GOT3 (cell line): ENCODE results near the gene ABI1.

Source experiments
- DNase-seq: peaks from one replicate; lab custom pipeline; 2025; ENCODE audit warnings: mixed read lengths; lab: John Stamatoyannopoulos, UW

Gene ABI1

DNA sequence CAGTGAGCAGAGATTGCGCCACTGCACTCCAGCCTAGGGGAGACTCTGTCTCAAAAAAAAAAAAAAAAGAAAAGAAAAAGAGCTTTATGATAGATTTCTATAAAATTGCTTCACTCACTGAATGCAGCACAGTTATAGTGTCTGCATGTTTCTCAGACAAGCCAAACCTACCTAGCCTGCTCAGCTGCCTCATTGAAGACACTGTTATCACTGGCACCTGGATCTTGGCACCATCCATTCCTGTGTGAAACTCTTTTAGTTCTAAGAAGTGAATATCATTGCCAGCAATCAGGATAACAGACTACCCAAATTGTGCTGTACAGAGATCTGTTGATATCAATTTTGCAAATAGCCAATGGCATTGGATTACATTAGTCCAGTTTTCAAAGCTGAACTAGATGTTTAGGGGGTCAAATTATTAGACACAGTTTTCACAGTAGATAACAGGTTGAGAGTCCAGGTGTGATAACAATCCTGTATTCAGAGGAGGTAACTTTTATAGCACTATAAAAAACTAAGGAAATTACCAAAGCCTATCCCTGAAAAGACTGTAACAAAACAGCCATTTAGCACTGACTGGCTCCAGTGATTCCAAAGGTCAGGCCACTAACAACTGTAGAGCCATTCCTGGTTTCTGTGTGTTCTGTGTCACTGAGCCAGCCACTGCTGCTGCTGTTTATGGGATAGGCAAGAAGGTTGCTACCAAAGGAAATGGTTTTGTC lies 146.2 kb downstream of the ABI1 start:
- DNase-seq, result no peak

DNA sequence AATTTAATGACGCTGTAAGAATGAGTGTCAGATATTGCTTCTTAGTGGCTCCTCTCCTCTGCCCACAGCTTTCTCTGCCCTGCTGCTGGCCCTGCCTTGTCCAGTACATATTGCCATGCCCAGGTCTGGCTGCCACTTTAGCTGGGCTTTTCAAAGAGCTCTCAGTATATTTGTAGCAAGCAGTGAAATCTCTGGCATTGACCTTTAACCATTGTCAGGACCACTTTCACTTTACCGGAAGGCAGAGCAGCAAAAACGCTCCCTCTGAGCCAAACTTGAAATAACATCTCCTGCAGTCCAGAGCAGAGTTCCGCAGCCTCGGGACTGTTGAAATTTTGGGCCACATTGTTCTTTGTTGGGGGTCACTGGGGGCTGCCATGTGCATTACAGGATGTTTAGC lies 149.4 kb downstream of the ABI1 start:
- DNase-seq, result no peak

- DNase-seq, result no peak
Measured at GRCh38 chr10:26706936-26707335, 153.8 kb downstream of the ABI1 start.

DNA sequence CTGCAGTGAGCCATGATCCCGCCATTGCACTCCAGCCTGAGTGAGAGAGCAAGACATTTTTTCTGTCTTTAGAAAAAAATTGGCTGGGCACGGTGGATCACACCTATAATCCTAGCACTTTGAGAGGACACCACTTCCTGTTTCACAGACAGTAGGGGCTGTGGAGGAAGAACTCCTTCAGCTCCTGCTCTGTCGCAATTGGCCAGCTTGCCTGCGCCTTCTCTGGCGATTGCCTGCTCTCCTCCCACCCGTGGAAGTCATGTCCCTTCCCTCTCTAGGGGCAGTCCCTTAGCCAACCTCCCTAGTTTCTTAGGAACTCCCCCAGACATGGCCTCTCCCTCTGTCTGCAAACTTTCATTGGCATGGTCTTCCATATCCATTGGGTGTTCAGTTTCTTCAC lies 154.6 kb downstream of the ABI1 start:
- DNase-seq, result no peak

GRCh38 chr10:26703974-26704373 lies 156.8 kb downstream of the ABI1 start:
- DNase-seq, result no peak

GRCh38 chr10:26703096-26703495 lies 157.7 kb downstream of the ABI1 start:
- DNase-seq, result no peak

GRCh38 chr10:26700884-26701630 lies 159.7 kb downstream of the ABI1 start:
- DNase-seq, result no peak

DNA sequence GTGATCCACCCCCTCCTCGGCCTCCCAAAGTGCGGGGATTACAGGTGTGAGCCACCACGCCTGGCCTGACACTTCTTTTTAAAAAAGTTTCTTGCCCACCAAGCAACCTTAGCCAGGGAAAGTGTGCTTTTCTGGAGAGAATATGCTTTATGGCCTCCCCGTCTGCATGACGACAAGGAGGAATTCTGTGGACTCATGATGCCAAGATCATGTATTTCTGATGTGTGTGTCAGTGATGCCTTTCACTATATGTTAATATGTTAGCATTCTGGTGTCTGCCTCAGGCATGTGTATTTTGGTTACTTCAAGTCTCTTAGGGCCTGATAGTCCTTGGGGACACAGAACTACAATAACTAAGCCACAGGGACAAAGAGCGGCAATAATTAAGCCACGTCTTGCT lies 161.1 kb downstream of the ABI1 start:
- DNase-seq, result no peak

GRCh38 chr10:26698909-26699308 lies 161.8 kb downstream of the ABI1 start:
- no peak for DNase-seq

GRCh38 chr10:26697922-26698608 lies 162.7 kb downstream of the ABI1 start:
- no peak for DNase-seq

DNA sequence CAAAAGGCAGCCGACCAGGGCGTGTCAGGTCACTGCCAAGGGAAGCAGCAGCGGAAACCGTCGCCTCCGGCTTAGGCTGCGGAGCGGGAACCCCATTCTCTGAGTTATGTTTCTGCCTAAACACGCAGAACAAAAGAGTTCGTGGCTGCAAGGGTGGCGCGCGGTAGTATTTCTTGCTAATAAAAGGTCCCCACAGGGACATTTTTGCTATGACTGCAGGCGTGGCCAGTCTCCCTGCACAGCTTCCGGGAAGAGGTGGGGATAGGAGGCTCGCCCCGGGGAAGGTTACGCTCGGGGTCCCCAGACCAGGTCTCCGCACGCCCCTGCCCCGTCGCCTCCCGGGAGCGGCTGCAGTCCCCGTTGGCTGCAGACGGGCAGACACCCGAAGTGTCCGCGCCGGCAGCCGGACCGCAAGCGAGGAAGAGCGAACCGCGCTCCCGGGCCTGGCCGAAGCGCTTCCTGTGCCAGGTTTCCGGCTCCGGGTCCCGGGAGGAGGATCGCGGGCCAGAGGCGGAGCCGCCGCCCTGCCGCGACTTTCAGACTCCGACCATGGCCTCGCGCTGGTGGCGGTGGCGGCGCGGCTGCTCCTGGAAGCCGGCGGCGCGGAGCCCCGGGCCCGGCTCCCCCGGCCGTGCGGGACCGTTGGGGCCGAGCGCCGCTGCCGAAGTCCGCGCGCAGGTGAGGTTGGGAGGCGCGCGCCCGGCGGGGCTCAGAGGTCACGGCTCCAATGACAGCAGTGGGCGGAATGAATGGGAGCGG lies 163.4 kb downstream of the ABI1 start, which contains the start of gene PDSS1:
Gene PDSS1, plus strand, starts transcription at position 539 of the 759 bp plus-strand sequence. Its CDS starts 11 bp downstream, at position 550.
- peak; percentile 44 for DNase-seq

GRCh38 chr10:26696786-26697162 lies 164.0 kb downstream of the ABI1 start:
- DNase-seq, result no peak
